ENCODE measurements around the gene ABTB2.

The ABTB2 gene

DNA sequence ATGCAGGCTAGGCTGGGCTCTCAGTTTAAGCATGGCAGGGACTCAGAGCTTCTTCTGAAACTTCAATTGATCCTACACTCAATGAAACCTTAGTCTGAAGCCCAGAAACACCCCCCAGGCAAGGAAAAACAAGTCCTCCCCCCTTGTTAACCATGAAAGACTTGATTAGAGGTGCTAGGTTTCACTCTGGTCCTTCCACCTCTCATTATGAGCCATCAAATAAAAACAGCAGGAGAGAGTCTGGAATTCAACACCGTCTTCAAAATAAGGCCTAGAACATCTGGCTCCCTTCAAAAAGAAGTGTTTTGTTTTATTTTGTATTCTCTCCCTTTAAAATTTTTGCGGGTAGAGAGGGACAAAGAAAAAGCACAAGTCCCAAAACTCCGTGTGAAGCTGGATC, 156.7 kb downstream of the ABTB2 start:
- peaks cover 24% of the 10 kb centered on the region for H3K4me1 Mint-ChIP-seq (ENCODE audit: low read depth)
- H3K36me3 Mint-ChIP-seq (ENCODE audit: low read depth) = peaks cover 5% of the 10 kb centered on the region
- no peak overlapping the region for H3K27ac Mint-ChIP-seq
- no peak overlapping the region for H3K4me3 Mint-ChIP-seq
- no peaks in the 10 kb centered on the region for H3K27me3 Mint-ChIP-seq
- no peaks in the 10 kb centered on the region for H3K9me3 Mint-ChIP-seq
- DNase-seq = no peak

- no peak overlapping the region for H3K27ac Mint-ChIP-seq
- DNase-seq = no peak
Measured at GRCh38 chr11:34199525-34199924, 158.3 kb downstream of the ABTB2 start.

GRCh38 chr11:34198523-34198922, 159.3 kb downstream of the ABTB2 start:
- Mint-ChIP-seq H3K27me3 (no peaks in the 10 kb centered on the region), H3K9me3 (no peaks in the 10 kb centered on the region), H3K27ac (peak overlapping the region; percentile 45), H3K36me3 (ENCODE audit: low read depth) (peaks cover 5% of the 10 kb centered on the region), H3K4me1 (ENCODE audit: low read depth) (peaks cover 21% of the 10 kb centered on the region), H3K4me3 (no peak overlapping the region)
- no peak for DNase-seq

More at GRCh38 chr11:34199525-34199924, 158.3 kb downstream of the ABTB2 start:
- Mint-ChIP-seq H3K9me3 (no peaks in the 10 kb centered on the region), H3K36me3 (ENCODE audit: low read depth) (peaks cover 5% of the 10 kb centered on the region), H3K27me3 (no peaks in the 10 kb centered on the region), H3K4me1 (ENCODE audit: low read depth) (peaks cover 24% of the 10 kb centered on the region), H3K4me3 (no peak overlapping the region)

DNA sequence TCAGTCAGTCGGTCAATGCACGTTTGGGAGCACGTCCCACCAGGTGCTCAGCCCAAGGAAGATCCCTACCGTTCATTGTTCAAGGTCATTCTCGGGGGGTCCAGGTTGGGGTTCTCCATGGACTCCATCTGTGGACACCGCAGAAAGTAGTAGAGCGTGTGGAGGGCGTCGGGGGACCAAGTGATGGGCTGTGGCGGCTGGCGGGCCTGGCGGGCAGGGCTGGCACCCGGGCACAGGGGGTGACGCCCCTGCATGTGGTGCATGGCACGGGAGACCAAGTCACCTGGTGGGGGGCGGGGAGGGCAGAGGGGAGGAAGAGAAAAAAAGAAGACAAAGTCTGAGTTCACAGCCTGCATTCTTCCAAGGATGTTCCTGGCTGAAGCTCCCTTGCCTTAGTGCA, 160.6 kb downstream of the ABTB2 start:
- H3K27me3 Mint-ChIP-seq = no peaks in the 10 kb centered on the region

DNA sequence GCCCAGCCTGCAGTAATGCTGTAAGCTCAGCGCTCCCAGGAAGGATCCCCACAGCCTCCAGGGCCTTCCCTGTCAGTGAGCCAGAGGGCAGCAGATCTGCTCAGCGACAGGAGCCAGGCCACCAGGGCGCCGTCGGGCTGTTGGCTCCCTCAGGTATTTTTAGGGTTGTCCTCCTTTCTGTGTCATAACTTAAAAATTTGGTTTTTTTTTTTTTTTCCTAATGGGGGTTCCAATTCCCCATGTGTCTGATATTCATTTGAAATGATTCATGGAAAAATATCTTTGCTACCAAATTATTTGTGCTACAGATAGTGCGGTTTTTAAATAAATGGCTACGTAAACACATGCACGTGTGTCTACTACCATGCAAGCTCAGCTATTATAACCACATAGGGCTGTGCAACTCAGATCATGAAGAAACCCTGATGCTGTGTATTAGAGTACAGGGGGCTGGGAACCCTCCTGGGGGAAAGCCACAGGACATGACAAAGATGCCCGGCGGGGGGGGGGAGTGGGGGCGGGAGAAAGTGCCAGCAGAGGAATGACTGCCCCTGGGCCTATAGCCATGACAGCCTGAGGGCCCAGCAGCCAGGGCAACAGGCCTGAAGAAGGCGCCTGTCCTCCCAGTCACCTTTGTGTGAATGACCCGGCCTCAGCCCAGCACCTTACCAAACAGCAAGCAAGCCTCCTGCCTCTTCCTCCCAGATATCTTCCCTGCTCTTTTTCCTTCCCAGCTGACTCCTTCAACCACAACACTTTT, 163.1 kb downstream of the ABTB2 start:
- H3K27me3 Mint-ChIP-seq = no peaks in the 10 kb centered on the region
- H3K4me3 Mint-ChIP-seq = no peak overlapping the region
- DNase-seq = no peak
- H3K4me1 Mint-ChIP-seq (ENCODE audit: low read depth) = peaks cover 16% of the 10 kb centered on the region
- no peak overlapping the region for H3K27ac Mint-ChIP-seq
- no peaks in the 10 kb centered on the region for H3K9me3 Mint-ChIP-seq
- H3K36me3 Mint-ChIP-seq (ENCODE audit: low read depth) = peaks cover 5% of the 10 kb centered on the region

More for the DNA sequence above, 160.6 kb downstream of the ABTB2 start:
- DNase-seq = no peak
- no peak overlapping the region for H3K27ac Mint-ChIP-seq
- no peak overlapping the region for H3K4me3 Mint-ChIP-seq
- H3K9me3 Mint-ChIP-seq = no peaks in the 10 kb centered on the region
- H3K36me3 Mint-ChIP-seq (ENCODE audit: low read depth) = peaks cover 5% of the 10 kb centered on the region
- peaks cover 19% of the 10 kb centered on the region for H3K4me1 Mint-ChIP-seq (ENCODE audit: low read depth)

DNA sequence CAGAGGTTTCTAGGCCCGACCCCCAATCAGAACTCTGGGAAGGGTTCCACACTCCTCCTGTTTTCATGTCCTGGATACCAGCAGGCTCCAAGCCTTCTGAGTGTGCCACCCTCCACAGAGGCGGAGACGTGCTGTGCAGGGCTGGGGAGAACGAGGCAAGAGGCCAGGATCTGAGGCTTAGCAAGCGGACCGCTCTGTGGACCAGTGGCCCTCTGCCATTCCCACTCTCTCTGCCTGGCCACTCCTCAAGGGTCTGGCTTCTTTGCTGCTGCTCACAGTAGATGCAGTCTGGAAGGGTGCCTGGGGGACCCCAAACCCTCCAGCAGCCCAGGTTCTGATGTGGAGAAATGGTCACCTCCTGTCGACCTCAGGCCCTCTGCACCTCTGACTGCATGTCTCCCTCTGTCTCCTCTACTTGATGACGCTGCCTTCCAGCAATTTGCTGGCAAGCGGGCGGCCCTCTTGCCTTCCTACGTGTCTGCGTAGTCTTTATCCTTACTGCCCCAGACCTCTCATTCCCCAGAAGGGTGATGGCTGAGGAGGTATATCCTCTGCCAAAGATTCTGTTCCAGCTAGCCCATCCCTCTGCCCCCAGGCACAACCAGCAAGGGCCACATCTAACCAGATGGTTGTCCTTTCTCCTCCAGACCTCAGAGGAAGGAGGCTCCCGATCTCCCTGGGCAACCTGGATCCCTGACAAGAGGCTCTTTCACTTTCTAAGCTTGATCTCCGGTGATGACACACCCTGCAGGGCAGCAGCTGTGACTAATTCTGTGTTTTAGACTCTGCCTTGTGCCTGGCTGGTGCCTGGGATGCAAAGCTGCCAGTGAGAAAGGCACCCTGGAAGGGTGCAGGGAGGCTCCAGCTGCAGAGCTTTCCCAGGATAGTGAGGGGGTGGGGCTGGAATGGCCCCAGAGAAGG, 165.1 kb downstream of the ABTB2 start:
- H3K27ac Mint-ChIP-seq = no peak overlapping the region
- H3K4me1 Mint-ChIP-seq (ENCODE audit: low read depth) = peaks cover 6% of the 10 kb centered on the region
- no peak for DNase-seq
- H3K36me3 Mint-ChIP-seq (ENCODE audit: low read depth) = peaks cover 5% of the 10 kb centered on the region
- no peak overlapping the region for H3K4me3 Mint-ChIP-seq
- H3K27me3 Mint-ChIP-seq = no peaks in the 10 kb centered on the region
- no peaks in the 10 kb centered on the region for H3K9me3 Mint-ChIP-seq

DNA sequence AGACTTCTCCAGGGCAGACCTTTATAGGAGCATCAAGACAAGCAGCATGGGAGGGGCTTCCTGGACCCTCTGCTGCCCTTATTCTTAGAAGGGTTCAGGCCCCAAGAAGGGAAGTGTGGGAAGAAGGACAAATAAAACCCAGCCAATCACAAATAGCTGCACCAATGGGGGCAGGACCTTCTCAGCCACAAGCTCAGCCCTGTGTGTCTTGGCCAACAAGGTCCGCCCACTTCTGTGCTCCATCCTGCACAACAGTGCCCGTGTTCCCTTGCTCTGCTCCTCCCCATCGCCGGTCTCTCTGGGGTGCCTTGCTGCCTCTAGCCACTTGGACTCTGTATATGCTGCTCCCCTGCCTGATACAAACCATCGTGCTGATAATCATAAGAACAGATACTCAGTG, 166.2 kb downstream of the ABTB2 start:
- no peaks in the 10 kb centered on the region for H3K36me3 Mint-ChIP-seq (ENCODE audit: low read depth)
- no peak overlapping the region for H3K4me3 Mint-ChIP-seq
- no peak overlapping the region for H3K27ac Mint-ChIP-seq
- peaks cover 2% of the 10 kb centered on the region for H3K27me3 Mint-ChIP-seq
- DNase-seq = no peak
- no peaks in the 10 kb centered on the region for H3K9me3 Mint-ChIP-seq
- H3K4me1 Mint-ChIP-seq (ENCODE audit: low read depth) = peaks cover 4% of the 10 kb centered on the region

- H3K9me3 Mint-ChIP-seq = no peaks in the 10 kb centered on the region
- H3K4me1 Mint-ChIP-seq (ENCODE audit: low read depth) = peaks cover 4% of the 10 kb centered on the region
- H3K4me3 Mint-ChIP-seq = no peak overlapping the region
- H3K27me3 Mint-ChIP-seq = peaks cover 2% of the 10 kb centered on the region
- no peak overlapping the region for H3K27ac Mint-ChIP-seq
- H3K36me3 Mint-ChIP-seq (ENCODE audit: low read depth) = no peaks in the 10 kb centered on the region
- no peak for DNase-seq
Measured at GRCh38 chr11:34190192-34191139, 167.3 kb downstream of the ABTB2 start.

DNA sequence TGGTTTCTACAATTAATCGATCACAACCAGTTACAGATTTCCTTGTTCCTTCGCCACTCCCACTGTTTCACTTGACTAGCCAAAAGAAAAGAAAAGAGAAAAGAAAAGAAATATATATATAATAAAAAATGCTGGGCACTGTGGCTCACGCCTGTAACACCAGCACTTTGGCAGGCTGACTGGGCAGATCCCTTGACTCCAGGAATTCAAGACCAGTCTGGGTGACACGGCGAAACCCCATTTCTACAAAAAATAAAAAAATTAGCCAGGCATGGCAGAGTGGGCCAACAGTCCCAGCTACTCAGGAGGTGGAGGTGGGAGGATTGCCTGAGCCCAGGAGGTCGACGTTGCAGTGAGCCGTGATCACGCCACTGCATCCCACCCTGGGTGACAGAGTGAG, 168.6 kb downstream of the ABTB2 start:
- Mint-ChIP-seq H3K27me3 (peaks cover 2% of the 10 kb centered on the region), H3K36me3 (ENCODE audit: low read depth) (no peaks in the 10 kb centered on the region), H3K4me1 (ENCODE audit: low read depth) (peaks cover 4% of the 10 kb centered on the region), H3K9me3 (no peaks in the 10 kb centered on the region), H3K4me3 (no peak overlapping the region), H3K27ac (no peak overlapping the region)
- no peak for DNase-seq

- no peak overlapping the region for H3K4me3 Mint-ChIP-seq
- H3K27ac Mint-ChIP-seq = no peak overlapping the region
- no peak for DNase-seq
- no peaks in the 10 kb centered on the region for H3K9me3 Mint-ChIP-seq
- no peaks in the 10 kb centered on the region for H3K36me3 Mint-ChIP-seq (ENCODE audit: low read depth)
- peaks cover 6% of the 10 kb centered on the region for H3K4me1 Mint-ChIP-seq (ENCODE audit: low read depth)
- peaks cover 2% of the 10 kb centered on the region for H3K27me3 Mint-ChIP-seq
Measured at GRCh38 chr11:34188181-34188580, 169.6 kb downstream of the ABTB2 start.

DNA sequence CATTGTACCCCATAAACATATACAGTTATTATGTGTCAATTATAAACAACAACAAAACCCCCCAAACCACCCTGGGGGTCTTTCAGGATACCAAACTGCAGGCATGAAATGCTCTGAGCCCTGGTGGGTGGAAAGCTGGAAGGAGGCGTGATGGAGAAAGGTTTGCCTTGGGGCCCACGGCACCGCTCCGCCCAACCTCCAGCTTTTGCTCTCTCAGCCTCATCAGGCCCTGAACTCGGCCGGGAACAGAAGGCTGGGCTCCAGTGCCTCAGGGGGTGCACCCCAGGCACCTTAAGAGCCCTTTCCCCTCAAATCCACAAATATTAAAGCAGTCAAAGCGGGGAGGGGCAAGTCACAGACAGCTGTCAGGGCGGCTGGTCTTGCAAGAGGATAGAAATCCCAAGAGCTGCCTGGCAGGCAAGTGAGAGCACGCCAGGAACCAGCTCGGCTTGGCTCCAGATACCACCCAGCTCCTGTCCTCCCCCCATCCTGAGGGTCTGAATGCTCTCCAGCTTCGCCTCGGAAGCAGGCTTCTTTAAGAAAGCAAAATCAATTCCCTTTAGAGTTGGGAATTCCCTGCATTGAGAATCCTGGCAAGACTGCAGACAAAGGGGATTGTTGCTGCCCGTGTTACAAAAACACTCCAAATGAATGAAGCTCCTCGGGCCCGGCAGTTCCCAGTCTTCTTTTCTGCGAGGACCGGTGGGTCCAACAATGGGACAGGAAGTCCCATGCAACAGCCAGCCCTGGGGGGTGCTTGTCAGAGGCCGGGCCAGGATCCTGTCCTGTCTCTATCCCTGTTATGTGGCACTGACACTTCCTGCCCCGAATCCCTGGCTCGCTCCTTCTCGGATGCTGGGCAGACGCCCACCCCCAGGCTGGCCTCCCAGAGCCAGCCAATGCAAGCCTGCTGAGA, 171.6 kb downstream of the ABTB2 start:
- no peak overlapping the region for H3K4me3 Mint-ChIP-seq
- H3K27me3 Mint-ChIP-seq = peaks cover 2% of the 10 kb centered on the region
- no peaks in the 10 kb centered on the region for H3K36me3 Mint-ChIP-seq (ENCODE audit: low read depth)
- H3K27ac Mint-ChIP-seq = no peak overlapping the region
- DNase-seq = no peak
- no peaks in the 10 kb centered on the region for H3K9me3 Mint-ChIP-seq
- H3K4me1 Mint-ChIP-seq (ENCODE audit: low read depth) = peaks cover 12% of the 10 kb centered on the region

- H3K9me3 Mint-ChIP-seq = no peaks in the 10 kb centered on the region
- H3K36me3 Mint-ChIP-seq (ENCODE audit: low read depth) = no peaks in the 10 kb centered on the region
- DNase-seq = no peak
- peaks cover 22% of the 10 kb centered on the region for H3K4me1 Mint-ChIP-seq (ENCODE audit: low read depth)
- H3K4me3 Mint-ChIP-seq = no peak overlapping the region
- H3K27me3 Mint-ChIP-seq = peaks cover 2% of the 10 kb centered on the region
- no peak overlapping the region for H3K27ac Mint-ChIP-seq
Measured at GRCh38 chr11:34184505-34185015, 173.2 kb downstream of the ABTB2 start.

DNA sequence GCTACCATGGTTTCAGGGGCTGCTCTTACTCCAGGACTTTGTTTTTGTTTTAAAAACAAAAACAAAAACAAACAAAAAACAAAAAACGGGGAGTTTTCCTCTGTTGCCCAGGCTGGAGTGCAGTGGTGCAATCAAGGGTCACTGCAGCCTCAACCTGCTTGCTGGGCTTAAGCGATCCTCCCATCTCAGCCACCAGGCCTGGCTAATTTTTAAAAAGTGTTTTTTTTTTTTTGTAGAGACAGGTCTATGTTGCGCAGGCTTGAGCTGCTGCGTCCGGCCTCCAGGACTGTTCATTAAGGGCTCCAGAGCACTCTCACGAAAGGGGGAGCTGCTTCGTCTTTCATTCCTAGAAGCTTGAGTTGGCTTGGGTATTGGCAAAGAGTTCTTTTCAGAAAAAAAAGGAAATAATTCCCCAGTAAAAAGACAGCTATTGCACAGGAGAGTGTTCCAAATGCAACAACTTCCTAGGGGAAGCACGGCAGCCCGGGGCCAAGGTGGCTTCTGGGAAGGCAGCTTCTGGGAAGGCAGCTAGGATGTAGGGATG, 173.9 kb downstream of the ABTB2 start:
- Mint-ChIP-seq H3K4me3 (no peak overlapping the region), H3K27me3 (peaks cover 2% of the 10 kb centered on the region), H3K4me1 (ENCODE audit: low read depth) (peaks cover 22% of the 10 kb centered on the region), H3K9me3 (no peaks in the 10 kb centered on the region), H3K27ac (no peak overlapping the region), H3K36me3 (ENCODE audit: low read depth) (no peaks in the 10 kb centered on the region)
- DNase-seq = no peak
